HEK293T (cell line): ENCODE results near the gene TXLNB.

Experiments used
- HDGF ChIP-seq: fragments of 450-650 bp; IDR thresholded peaks from 2 replicates; pipeline ENCODE4 v1.6.1; 2017; ENCODE audit warnings: antibody characterized with exemption, borderline replicate concordance
- NFRKB ChIP-seq: fragments of 450-650 bp; IDR thresholded peaks from 2 replicates; pipeline ENCODE4 v1.6.1; 2016; ENCODE audit warnings: mild to moderate bottlenecking, moderate library complexity

DNA sequence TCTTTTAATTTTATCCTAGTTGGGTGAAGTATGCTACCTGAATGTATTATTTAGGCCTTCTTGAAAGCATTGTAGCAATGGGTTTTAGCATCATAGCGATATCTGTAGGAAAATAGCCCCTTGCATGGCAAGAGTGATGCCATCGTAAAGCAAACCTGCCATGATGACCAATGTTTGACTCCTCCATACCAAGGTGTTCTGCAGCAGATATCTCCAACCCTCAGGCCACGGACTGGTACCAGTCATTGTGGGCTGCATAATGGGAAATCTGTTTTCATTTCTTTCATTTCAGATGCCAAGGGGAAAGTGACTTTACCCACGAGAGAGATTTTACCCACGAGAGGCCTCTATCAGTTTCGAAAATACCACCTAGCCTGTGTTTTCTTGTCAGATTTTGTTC, 6.2 kb downstream of the TXLNB start:
- TF ChIP-seq HDGF (no peak), NFRKB (no peak)
